DMS53 treated with DMSO at 0.1 percent for 48 hours (cell line): ENCODE results near the gene IRF2BP2.
A peak's percentile ranks its signal among the peaks of the same experiment; 100 is the strongest.

ENCODE experiments used
- DNase-seq: peaks from one replicate; lab custom pipeline; 2025; ENCODE audit not compliant: unreplicated experiment; lab: John Stamatoyannopoulos, UW

IRF2BP2 gene

DNA sequence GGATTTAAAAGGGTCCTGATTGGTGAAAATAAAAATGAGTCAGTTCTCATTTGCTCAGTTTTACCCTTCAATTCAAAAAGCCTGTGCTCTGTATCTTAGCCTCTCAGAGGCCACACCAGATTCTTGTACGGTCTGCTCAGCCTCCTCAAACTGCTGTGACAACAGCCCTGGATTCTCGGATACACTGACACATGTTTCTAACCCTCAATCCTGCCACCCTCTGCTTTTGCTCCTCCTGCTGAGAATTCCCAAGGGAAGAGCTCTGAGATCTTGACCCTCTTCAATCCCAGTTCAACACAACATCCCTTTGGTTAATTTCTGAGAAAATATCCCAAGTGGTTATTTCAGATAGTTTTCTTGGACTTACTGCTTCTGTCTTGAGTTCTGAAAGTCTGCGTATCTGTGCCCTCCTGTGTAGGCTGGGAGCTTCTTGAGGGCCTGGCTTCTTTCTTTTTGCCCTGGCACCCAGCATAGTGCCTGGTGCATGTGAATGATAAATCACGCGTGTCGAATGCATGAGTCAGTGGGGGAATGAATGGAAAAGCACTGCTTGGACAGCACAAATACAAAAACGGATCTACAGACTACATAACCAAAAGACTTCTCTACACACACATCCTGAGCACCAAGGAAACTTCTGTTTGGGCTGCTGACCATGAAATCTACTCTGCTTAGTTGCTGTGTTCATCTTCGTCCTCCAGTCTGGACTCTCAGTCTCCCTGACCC is 24.5 kb downstream of the IRF2BP2 start:
- DNase-seq, result no peak

DNA sequence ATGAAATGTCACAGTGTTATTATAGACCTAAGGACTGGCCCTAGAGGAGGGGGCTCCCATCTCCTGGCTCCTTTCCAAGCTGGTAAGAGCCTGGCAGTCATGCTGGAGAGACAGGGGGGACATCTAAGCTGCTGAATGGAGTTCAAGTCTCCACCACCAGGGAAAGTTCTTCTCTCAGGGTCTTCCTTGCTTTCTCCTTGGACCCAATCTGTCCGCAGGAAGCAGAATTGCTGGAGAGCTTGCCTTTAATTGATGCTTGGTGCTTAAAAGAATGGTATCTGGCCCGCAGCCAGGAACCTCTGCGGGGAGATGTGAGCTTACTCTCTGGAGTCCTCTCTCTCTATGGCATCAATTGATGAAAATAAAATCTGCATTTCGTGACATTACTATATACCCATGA is 25.1 kb downstream of the IRF2BP2 start:
- DNase-seq, result no peak

DNA sequence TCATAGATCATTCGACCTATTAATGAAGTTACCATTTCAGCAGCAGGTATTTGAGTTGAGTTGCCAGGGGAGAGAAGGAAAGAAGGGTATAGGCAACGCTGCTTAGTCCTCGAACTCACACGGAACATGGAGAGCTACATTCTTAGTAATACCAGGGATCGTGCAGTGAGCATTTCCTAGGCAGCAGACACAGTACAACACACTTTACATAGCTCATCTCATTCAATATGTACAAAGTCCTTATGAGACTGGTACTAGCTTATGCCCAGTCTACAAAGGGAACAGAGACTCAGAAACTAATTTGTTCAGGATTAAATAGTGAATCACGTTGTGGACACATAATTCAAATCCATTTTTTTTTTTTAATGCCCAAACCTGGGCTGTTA is 25.6 kb downstream of the IRF2BP2 start:
- no peak for DNase-seq

- DNase-seq, result no peak
Measured at GRCh38 chr1:234583755-234584419, 26.1 kb downstream of the IRF2BP2 start.

DNA sequence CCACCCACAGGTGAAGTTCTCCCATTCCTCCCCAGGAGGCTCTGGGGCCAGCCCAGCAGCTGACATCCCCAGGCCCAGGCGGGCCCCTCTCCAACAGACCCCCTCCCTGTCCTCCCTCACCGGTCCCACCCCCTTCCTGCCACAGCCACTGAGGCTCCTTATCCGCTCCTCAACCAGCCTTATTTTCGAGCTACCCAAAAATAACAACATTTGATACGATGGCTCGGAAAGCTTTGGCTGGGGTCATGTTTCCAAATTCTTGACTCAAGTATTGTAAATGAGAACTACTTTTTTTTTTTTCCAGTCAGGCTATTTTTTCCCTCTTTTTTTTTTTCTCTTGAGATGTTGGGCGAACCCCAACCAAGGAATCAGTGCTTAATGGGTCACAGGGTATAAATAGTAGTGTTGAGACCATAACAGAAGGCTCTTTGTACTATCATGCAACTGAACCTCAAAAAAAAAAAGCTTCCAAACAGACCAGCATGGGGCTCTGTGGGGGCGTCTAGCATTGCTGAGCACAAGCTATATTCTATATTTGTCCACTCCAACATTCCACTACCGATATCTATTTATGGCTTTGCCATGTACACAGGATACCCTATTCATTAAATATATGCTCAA is 27.2 kb downstream of the IRF2BP2 start:
- no peak for DNase-seq

DNA sequence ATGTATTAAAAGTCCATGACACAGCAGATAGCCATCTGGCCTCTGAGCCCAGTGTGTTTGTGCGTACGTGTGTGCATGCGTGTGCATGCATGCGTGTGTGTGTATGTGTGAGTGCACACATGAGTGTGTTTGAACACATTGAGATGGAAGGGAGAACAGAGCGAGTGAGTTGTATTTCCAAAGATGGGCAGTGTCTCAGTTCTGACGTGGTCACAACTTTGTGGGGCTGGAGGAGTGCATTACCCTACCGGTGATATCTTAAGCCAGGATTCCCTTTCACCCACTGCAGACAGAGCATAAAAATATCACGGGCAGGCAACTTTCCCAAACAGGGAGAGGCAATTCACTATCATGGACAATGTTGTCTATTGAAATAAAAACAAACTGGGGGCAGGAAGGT is 27.8 kb downstream of the IRF2BP2 start:
- DNase-seq, result no peak

DNA sequence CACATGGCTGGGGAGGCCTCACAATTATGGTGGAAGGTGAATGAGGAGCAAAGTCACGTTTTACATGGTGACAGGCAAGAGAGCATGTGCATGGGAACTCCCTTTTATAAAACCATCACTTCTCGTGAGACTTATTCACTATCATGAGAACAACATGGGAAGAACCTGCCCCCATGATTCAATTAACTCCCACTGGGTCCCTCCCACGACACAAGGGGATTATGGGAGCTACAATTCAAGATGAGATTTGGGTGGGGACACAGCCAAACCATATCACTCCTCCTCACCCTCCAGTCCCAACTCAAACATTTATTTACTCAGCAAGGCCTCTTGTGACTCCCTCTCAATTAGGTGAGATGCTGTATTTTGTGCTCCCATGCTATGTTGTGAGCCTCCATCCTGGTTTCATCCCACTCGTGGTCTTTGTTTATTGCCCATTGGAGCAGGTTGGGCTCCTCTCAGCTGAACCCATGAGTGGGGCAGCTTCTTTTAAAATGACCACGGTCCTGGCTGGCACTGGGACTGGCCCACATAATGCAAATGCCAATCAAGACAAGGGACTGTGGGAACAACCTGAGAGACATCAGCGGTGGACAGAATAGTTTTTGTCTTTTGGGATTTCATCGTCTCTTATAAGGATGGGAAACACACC is 28.8 kb downstream of the IRF2BP2 start:
- DNase-seq, result no peak

DNA sequence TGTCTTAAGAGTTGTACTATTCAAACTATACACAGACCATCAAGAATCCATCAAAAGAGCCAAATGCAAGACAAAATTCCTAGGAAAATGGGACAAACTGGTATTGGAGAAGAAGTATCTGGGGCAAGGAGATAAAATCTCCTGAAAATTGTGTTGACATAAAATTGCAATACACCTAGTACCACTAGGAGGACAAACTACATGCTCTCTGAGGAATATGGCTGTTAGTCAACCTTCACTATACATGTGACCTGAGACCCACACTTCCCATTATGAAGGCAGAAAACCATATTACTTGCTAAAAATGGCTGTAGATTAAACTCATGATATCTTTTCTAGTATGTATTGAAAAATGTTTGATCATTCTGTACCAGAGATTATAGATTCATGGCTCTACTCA is 30.0 kb downstream of the IRF2BP2 start:
- no peak for DNase-seq

GRCh38 chr1:234578735-234579134 is 31.2 kb downstream of the IRF2BP2 start:
- no peak for DNase-seq

DNA sequence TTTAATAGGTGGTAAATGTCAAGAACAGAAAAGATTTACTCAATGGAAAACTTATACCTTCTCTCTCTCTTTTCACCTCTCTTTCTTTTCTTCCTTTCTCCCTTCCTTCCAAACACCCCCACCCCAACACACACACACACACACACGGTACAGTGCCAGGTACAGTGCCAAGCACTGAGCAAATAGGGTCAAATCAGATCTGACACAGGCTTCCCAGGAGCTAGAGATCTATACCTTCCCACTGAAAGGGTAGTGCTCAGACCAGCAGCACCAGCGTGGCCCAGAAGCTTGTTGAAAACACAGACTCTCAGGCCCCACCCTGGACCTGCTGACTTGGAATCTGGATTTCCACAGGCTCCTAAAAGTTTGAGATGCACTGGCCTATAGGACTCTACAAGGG is 31.9 kb downstream of the IRF2BP2 start:
- no peak for DNase-seq

- no peak for DNase-seq
Measured at GRCh38 chr1:234573711-234574299, 36.2 kb downstream of the IRF2BP2 start.

GRCh38 chr1:234572966-234573365 is 37.0 kb downstream of the IRF2BP2 start:
- DNase-seq, result no peak

DNA sequence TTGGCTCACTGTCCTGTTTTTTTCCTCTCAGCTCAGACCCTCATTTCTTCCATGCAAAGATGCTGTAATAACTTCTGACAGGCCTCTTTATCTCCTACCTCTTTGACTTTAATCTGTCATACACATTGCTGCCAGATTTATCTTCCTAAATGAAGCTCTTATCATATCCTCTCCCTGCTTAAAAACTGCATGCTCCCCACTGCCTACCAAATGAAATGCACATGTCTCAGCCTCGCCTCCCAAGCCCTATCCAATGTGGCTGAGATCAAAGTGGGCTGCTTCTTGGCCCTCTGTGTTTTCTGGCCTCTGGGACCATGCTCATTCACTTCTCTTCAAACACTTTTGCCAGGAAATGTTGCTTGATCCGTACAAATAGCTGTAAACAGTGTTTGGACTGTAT is 38.3 kb downstream of the IRF2BP2 start:
- no peak for DNase-seq

- no peak for DNase-seq
Measured at GRCh38 chr1:234570329-234571120, 39.5 kb downstream of the IRF2BP2 start.

DNA sequence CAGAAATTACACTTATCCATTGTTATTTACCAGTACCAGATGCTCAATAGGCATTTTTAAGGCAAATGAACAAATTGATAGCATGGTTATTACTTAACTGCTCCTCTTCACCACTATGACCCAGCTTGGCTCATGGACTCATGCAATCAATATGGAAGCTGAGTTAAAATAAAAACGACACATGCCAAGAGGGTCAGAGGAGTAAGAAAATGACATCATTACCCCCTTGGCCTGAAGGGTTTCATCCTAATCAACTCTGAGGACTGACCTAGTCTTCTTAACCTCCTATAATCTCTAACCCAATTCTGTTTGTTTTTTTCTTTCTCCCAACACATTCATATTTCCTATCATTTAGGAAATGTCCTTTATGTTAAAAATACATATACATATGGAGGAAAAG is 41.6 kb downstream of the IRF2BP2 start:
- DNase-seq, result no peak

DNA sequence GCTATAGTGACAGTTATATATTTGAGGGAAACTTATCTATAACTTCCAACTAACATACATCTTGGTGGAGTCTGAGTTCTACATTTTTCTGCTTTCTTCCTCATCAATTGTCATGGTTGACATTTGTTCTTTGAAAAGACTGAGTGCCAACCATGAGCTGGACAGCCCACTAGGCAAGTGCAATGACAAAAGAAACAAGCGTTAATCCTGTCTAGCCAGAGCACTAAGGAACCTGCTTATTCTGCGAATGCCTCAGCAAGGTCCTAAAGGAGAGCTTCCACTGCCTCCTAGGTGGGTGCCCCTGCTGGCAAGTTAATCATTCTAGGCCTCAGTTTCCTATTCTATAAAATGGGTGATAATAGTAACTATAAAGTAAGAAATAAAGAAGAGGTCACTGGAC is 44.8 kb downstream of the IRF2BP2 start:
- no peak for DNase-seq

DNA sequence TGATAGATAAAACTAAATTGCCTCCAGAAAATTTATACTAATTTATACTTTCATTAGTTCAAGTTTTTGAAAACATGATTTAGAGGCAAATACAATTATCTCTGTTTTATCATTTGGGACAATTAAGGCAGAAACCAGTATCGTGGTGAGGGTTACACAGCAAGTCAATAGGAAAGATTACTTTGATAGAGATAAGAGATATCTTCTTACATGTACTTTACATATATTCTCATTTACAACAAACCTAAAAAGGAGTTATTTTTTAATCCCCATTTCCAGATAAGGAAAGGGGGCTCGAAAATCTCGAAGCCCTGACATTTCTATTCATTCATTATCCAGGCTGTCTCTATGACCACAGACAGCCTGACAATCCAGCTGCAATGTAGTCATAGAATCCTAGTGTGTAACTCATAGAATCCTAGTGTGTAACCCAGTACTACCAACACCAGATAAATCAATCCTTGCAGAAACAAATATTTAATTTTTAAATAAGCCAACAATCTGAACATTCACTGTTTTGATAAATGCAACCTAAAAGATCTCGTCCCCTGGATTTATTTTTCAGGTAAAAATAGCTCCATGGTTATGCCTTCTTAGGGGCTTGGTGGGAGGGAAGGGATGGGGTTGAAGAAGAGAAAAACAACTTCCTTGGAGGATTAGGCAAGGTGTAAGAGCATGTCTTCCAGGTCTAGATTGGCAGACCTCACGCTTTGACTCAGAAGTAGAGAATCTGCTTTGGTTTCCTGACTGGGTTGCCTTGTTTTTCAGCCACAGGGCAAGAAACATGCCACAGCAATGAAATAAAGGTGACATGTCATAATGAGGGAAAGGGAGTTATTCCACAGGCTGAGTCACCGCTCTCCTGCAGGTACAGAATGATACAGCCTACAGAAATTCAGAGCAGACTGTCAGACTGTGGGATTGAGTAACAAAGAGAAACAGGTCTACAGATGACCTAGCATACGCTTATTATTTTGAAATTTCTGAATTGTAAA is 45.6 kb downstream of the IRF2BP2 start:
- peak; percentile 15 for DNase-seq

DNA sequence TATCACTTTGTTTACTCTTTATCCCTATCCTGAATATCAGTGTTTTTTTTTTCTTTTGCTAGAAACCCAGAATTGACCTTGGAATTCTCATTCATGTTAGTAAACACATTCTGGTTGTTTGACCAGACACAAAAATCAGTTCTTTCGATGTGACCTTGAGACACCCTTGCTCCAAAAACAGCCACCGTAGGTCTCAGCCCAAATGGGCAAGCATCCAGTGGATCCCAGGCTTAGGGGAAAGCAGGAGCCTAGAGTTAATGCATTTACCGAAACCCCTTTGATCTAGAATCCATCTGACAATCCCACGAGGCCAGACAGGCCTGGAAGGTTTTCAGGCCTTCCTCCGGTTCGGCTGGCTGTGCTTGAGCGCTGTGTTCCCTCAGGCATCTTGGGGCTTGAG is 47.6 kb downstream of the IRF2BP2 start:
- no peak for DNase-seq

- DNase-seq, result no peak
Measured at GRCh38 chr1:234561319-234561718, 48.7 kb downstream of the IRF2BP2 start.
